SKM-1 (cell line): ENCODE data around the gene NBAS.

Experiments used
- DNase-seq: peaks from one replicate; lab custom pipeline; 2025; ENCODE audit not compliant: unreplicated experiment; lab: John Stamatoyannopoulos, UW

The NBAS gene

DNA sequence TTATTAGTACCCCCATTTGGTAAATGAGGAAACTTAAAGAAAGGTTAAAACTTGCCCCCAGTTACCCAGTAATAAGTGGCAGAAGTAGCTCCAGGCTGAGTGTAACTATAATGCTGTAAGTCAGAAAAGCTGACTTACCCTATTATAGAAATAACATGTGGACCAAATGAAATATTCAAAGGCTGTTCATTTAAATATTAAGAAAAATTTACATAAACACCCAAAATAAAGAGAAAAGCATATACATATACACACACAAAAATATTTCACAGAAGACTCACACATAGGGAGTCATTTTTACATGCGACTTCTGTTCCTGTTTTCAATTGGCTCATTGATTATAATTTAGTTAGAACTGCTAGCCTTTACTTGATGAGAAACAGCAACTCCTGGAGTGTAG lies 189.1 kb downstream of the NBAS start:
- DNase-seq, result no peak

DNA sequence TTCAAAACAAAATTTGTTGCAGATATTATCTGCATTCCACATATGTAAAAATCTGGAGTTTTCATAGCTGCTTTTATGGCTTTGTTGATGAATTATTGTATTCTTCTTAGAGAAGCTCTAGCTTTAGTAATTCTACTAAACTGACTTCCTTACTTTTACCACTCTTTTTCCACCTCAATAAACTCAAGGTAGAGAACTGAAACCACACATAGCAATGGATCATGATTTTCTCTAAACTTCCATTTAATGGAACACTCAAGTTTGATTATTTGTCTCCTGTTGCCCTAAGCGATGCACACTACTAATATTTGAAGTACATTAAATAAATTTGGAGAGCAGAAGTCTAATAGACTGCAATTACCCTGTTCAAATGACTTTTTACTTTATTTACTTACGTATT lies 192.0 kb downstream of the NBAS start:
- DNase-seq, result no peak

DNA sequence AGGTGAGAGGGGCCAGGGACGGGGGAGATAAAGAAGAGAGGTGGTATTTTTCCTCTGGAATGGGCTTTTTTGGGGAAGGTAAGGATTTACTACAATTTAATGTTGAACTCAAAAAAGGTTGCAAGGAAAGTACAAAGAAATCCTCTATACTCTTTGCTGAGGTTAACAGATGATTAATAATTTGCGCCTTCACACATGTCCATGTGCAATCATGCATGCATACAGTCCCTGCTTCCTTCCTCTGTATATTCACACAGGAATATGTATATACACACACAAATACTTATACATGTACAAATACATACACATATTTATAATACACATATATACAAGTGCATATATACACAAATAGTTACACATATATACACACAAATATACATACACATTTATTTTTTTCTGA lies 193.4 kb downstream of the NBAS start:
- DNase-seq, result no peak

DNA sequence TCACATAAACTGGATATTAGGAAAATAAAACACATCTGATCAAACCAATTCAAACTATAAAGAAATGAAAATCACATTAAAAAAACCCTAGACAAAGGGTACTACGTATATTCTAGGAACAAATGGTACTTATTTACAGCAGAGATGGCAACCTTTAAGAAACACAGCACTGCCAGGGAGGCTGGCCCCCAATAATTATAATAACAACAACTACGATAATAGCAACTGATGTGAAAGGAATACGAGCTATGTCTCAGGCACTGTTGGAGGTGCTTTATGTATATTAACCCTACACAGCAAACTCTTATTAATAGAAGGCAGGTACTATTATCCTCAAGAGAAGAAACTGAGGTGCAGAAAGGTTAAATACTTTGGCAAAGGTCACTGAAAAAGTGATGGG lies 193.9 kb downstream of the NBAS start:
- DNase-seq, result no peak

DNA sequence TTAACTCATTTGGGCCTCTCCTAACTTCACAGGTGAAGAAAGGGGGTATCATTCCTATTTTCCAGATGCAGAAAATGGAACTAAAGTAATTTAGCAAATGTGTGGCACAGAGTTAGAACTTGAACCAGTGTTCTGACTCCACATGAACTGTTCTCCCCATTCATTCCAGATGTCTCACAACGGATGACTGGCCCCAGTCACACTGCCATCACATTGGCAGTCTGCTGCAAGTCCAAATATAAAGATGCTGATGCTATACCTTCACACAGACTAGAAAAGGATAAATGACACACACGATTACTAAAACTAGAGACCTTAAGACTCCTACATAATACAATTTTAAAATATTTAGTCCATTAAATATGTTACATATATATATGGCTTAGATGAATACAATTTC lies 195.7 kb downstream of the NBAS start:
- no peak for DNase-seq

DNA sequence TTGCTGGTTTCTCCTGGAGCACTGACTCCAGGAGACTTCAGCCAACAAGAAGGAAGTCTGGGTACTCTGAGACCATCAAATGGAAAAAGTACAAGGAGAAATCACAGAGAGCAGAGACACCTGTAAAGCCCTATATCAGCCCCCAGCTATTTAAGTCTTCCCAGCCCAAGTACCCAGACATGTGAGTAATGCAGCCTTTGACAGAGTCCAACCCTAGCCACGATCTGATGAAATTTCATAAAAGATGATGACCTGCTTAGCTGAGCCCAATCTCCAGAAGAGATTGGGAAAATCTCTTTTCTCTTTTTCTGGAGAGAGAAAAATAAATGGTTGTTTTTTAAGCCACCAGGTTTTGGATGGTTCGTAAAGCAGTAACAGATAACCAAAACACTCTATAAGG lies 196.6 kb downstream of the NBAS start:
- DNase-seq, result no peak

DNA sequence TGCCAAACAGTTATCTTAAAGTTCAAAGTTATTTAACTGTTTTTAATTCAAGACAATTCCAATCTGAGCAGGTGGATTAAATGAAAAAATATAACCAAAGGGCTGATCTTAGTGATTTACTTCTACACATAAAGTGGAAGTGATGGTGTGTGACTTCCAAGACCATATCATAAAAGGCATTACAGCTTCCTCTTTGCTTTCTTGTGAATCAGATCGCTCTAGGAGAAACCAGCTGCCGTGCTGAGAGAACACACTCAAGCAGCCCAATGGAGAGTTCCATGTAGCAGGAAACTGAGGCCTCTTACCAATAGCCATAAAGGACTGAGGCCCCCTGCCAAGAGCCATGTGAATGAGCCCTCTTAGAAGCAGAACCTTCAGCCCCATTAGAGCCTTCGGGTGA lies 197.4 kb downstream of the NBAS start:
- no peak for DNase-seq

DNA sequence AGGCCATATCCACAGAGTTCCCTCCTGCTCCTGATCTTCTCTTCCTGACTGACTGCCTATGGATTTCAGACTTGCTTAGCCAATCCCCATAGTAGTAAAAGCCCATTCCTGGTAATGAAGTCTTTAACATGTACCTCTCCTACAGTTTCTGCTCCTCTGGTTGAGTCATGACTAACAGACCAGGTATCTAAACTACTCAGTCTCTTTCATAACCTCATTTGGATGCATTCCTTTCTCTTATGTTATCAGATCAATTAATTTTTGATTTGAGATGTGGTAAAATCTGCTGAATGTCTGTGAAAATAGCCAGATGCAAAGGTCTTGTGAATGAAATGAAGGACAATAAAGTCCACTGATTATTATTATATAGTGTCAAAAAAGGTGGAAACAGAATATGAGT lies 198.0 kb downstream of the NBAS start:
- DNase-seq, result no peak

DNA sequence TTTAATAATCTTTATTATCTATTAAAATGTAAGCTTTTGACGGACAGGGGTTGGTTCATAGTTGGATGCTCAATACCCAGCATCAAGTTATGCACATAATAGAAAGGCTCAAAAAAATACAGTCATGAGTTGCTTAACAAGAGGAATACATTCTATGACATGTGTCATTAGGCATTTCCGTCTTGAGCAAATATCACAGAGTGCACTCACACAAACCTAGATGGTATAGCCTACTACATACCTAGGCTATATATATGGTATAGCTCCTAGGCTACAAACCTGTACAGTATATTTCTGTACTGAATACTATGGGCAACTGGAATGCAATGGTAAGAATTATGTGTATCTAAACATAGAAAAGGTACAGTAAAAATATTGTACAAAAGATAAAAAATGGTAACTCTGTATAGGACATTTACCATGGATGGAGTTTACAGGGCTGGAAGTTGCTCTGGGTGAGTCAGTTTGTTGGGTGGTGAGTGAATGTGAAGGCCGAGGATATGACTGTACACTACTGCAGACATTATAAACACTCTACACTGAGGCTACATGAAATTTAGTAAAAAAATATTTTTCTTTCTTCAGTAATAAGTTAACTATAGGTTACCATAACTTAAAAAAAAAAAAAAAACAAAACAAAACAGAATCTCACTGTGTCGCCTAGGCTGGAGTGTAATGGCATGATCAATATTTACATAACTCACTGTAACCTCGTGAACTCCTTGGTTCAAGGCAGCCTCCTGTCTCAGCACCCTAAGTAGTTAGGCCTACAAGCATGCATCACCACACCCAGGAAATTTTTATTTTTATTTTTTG lies 201.2 kb downstream of the NBAS start:
- DNase-seq, result no peak

DNA sequence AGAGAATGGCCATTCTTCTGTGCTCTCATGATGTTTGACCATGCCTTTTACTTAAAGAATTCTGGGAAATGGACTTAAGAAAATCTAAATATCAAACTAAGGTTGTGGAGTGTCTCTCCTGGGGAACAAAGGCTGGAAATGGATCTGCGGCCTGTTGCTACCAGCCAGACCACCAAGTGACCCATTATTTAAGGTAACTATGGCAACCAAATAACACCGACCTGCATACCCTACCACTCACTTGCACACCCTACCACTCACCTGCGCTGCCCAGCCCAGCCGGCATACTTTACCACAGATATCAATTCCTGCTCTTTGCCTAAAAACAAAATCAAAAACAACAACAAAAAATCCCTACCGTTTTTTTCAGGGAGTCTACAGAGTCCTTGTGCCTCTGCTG lies 203.2 kb downstream of the NBAS start:
- DNase-seq, result no peak

DNA sequence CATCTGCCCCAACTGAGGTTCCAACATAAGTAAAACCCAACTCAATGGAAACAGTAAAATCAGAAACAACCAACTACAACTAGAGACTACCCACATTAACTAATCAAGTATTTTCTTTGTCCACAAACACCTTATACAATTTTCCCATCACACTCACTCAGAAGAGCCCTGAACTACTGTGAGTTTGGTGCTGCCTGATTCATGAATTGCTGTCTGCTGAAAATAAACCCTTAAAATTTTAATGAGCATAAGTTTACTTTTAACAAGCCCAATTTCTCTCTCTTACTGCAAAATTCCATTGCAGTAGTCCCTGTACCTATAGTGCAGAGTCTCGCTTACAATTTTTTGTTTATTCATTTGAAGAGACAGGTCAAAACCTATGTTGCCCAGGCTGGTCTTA lies 203.9 kb downstream of the NBAS start:
- DNase-seq, result no peak

DNA sequence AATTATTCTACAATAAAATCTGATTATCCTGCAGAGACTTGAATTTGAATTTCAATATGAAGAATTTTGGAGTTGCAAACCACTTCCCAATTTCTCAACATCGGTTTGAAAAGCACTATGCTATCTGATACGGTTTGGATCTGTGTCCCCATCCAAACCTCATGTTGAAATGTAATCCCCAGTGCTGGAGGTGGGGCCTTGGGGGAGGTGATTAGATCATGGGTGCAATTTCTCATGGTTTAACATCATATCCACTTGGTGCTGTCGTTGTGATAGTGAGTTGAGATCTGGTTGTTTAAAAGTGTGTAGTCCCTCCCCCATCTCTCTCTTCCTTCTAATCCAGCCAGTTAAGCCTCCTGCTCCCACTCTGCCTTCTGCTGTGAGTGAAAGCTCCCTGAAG lies 205.7 kb downstream of the NBAS start:
- DNase-seq, result no peak

DNA sequence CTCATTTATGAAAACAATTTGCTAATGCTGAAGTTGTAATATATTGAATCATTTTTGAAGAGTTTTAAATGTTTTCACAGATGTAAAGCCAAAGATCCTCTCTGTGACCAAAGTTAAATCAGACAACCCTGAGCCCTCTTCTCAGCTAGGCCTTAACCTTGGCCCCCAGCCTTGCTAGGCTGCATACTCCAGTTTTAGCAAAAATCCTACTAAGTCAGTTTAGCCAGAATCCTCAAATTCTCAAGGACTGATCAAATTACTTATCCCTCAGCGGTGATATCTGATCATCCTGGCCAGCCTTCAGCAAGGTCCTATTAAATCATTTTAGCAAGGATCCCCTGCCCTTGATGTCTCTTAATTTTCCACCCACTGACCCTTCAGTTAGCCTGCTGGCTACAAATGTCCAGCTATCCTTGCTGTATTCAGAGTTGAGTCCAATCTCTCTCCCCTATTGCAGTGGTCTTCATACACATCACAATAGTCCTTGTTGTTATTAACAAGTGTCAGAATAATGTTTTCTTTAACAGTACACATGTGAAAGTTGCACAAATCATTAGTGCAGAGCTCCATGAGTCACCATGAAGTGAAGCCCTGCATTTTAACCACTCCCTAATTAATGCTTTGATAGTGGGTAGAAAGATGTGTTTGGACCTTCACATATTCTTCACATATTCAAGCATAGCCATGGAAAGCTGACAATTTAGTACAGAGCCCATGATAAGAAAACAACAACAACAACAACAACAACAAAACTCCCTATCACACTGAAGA lies 206.4 kb downstream of the NBAS start:
- no peak for DNase-seq

DNA sequence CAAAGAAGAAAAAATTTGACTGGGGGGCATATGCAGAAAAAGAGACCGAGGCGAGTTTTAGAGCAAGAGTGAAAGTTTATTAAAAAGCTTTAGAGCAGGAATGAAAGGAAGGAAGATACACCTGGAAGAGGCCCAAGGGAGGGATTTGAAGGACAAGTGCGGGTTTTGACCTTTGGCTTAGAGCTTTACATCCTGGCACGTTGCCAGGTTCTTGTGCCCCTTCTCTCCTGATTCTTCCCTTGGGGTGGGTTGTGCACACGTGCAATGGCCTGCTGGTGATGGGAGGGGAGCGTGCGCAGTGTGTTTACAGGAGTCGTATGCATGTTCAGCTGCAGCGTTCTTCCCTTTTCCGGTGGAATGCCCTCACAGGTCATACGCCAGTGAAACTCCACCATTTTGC lies 208.8 kb downstream of the NBAS start:
- DNase-seq, result no peak

DNA sequence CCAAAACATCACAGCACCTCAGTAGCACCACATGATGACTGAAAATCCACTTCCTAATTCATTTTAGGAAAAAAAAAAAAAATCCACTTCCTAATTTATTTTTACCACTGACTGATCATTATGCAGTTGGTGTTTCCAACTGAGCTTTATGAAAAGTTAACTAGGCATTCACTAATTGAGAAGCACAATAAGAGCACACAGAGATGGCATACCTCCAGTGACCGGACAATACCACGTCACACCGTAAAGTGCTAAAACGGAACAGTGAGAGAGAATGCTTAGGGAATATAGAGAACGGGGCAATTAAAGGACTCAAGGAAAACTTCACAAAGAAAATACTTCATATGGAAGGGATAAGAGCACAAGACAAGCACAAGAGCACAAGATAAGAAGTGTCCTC lies 212.5 kb downstream of the NBAS start:
- no peak for DNase-seq

DNA sequence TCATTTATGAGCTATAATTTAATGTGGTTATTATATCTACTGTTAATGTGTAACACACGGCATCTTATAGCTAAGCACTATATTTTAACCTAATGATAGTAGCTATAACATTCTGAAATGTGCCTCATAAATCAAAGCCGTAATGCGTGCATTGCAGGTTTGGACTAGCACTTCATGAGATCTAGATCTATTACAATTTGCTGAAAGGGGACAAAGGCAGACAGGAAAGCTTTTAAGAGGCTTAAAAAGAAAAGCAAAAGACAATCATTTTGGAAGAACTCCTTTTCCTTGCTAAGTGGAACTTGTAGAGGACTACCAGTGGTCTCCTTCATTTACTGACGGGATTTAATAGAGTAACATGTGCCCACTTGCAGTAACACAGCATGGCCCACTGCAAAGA lies 213.1 kb downstream of the NBAS start:
- DNase-seq, result no peak

DNA sequence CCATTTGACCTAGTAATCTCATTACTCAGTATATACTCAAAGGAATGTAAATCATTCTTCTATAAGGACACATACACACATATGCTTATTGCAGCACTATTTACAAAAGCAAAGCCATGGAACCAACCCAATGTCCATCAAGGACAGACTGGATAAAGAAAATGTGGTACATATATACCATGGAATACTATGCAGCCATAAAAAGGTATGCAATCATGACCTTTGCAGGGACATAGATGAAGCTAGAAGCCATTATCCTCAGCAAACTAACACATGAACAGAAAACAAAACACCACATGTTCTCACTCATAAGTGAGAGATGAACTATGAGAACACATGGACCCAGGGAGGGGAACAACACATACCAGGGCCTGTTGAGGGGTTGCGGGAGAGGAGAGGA lies 214.5 kb downstream of the NBAS start:
- DNase-seq, result no peak

DNA sequence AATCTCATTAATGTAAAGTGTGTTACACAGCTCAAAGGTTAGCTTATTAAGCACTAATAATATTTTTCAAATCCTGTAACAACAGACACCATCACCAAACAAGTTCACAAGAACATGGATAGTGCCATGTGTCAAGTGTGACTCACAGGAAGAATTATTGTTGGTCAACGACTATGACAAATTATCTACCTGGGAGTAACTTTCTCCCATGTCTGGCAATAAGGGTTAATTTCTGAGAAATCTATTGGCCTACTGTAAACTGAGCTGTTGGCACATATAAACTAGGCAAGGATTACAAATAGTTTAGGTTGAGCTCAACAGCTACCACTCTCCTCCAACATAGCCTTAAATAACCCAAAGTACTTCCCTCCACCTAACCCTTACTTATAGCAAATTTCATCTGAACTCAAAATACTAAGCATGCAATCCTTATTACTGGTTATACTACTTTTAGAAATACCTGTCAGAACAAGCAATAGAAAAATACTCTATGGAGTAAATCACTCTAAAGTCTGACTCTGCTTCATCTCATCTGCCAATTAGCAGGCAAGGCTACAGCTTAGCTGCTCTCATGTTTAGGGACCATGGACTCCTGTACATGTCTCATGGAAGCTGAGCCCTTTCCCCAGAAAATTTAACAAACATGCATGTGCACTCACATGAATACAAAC lies 223.0 kb downstream of the NBAS start:
- DNase-seq, result no peak

DNA sequence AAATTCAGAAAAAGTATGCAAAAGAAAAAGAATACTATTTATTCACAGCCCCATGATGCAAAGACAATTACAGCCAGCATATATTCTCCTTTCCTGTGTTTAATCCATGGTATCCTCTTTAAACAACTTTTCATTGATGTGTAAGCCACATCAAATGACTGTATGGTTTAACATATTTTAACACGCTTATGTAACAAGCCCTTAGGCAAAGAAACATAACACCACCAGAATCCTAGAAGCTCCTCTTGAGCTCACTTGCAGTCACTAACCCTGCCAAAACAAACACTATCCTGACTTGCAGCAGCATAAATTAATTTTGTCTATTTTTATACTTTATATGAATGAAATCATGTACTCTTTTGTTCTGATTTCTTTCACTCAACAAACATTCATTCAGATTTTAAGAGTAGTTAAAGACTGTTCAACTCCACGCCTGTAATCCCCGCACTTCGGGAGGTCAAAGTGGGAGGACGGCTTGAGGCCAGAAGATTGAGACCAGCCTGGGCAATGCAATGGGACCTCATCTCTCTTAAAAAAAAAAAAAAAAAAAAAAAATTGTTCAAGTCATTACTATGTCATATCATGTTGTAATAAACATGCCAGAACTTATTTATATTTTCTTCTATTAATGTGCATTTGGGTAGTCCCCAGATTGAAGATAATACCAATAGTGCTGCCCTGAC lies 226.3 kb downstream of the NBAS start:
- DNase-seq, result no peak

DNA sequence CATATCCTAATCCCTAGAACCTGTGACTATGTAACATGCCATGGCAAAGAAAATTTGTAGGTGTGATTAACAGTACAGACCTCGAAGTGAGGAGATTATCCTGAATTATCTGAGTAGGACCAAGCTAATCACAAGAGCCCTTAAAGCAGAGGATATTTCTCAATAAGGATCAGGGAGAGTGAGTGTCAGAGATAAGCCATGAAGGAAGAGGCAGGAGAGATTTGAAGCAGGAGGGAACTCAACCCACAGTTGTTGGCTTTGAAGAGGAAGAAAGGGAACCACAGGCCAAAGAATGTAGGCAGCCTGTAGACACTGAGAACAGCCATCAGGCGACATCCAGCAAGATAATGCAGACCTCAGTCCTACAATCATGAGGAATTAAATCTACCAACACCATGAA lies 229.3 kb downstream of the NBAS start:
- no peak for DNase-seq

DNA sequence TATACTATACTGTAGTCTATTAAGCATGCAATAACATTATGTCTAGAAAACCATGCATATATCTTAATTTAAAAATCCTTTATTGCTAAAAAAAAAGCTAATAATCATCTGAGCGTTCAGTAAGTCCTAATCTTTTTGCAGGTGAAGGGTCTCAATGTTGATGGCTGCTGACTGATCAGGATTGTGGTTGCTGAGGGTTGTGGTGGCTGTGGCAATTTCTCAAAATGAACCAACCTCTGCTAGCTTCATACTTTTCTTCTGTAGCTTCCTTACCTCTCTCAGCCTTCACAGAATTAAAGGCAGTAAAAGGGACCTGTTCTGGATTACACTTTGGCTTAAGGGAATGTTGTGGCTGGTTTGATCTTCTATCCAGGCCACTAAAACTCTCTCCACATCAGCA lies 235.8 kb downstream of the NBAS start:
- DNase-seq, result no peak

DNA sequence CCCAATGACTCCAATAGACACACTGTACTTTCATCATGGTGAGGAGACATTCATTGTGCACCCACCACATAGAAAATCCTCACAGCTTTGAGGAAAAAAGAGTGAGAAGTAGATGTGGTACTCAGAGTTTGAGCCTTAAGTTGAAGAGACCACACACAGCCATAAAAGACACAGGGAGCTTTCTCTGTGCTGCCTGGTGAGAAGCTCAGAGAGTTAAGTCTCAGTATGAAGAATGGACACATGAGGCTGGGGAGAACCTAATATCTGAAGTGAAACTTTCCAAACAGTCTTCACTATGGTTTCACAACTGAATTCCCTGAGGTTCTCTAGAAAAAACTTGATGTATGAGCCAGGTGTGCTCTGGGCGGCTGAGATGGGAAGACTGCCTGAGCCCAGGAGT lies 237.9 kb downstream of the NBAS start:
- DNase-seq, result no peak
